Mesothelial cell of epicardium (in vitro differentiated cells): Measurements from ENCODE around the gene TUT4. TPM values are rescaled to one million over a fixed set of nuclear protein-coding genes. Genes with fewer than 3 reads are reported as not detected.

Experiments
- DNase-seq, 2 experiments: peaks; one replicate each; pipeline ENCODE4 v3.0.0; 2021; ENCODE audit warnings: low spot score in 2 of 2; ENCODE audit not compliant: unreplicated experiment in 2 of 2
- H3K27ac Mint-ChIP-seq: 2 replicates; pipeline ENCODE4 v1.8.0; 2021; ENCODE audit warnings: mixed read lengths
- H3K27me3 Mint-ChIP-seq: 2 replicates; pipeline ENCODE4 v1.8.0; 2021; ENCODE audit warnings: low read depth, mixed read lengths
- H3K36me3 Mint-ChIP-seq: 2 replicates; pipeline ENCODE4 v1.8.0; 2021; ENCODE audit warnings: mixed read lengths
- H3K4me1 Mint-ChIP-seq: 2 replicates; pipeline ENCODE4 v1.8.0; 2021; ENCODE audit warnings: mixed read lengths
- H3K4me3 Mint-ChIP-seq: 2 replicates; pipeline ENCODE4 v1.8.0; 2021; ENCODE audit warnings: mild to moderate bottlenecking, moderate library complexity, mixed read lengths
- H3K9me3 Mint-ChIP-seq: 2 replicates; pipeline ENCODE4 v1.8.0; 2021; ENCODE audit warnings: mixed read lengths
- CTCF ChIP-seq: fragments of 200-600 bp; sonication (generic); IDR thresholded peaks from one replicate; pipeline ENCODE4 v1.5.0; 2021; ENCODE audit warnings: antibody characterized with exemption; ENCODE audit not compliant: unreplicated experiment
- total RNA-seq: library from RNA; stranded (reverse); gene quantifications from 3 replicates; pipeline ENCODE4 v1.2.1, GENCODE V29; 2021

The TUT4 gene
- total RNA-seq, 1 donor from 2014 or later: 129 TPM

- Mint-ChIP-seq H3K27ac (no peak overlapping the region), H3K4me1 (peaks cover 4% of the 10 kb centered on the region), H3K27me3 (no peaks in the 10 kb centered on the region), H3K36me3 (peaks cover 16% of the 10 kb centered on the region), H3K4me3 (no peak overlapping the region), H3K9me3 (no peaks in the 10 kb centered on the region)
- TF ChIP-seq CTCF: no peak
- DNase-seq: no peak
Observed at GRCh38 chr1:52487632-52488031, 65.3 kb downstream of the TUT4 start.

- Mint-ChIP-seq H3K27me3 (no peaks in the 10 kb centered on the region), H3K36me3 (peaks cover 8% of the 10 kb centered on the region), H3K27ac (no peak overlapping the region), H3K4me1 (no peaks in the 10 kb centered on the region), H3K4me3 (no peak overlapping the region), H3K9me3 (no peaks in the 10 kb centered on the region)
- no peak for DNase-seq
- TF ChIP-seq CTCF: no peak
Observed at GRCh38 chr1:52482326-52483004, 70.4 kb downstream of the TUT4 start.

DNA sequence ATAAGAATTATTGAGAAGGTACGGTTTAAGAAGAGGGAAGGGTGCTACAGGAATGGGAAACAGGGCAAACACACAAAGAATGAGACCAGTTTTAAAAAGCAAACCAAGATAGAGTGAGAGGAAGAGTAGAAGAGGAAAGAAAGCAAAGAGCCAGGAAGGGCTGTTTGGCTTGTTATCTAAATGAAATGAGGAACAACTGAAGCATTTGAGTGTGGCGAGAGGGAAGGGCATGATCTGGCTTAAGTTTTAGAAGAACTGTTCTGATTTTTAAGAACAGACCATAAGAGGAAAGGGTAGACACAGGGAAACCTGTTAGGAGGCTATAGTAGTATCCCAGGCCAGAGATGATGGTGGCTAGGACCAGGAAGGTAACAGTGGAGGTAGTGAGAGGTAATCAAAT, 73.8 kb downstream of the TUT4 start:
- Mint-ChIP-seq H3K4me3 (no peak overlapping the region), H3K4me1 (no peaks in the 10 kb centered on the region), H3K27ac (no peak overlapping the region), H3K27me3 (no peaks in the 10 kb centered on the region), H3K36me3 (peaks cover 15% of the 10 kb centered on the region), H3K9me3 (no peaks in the 10 kb centered on the region)
- DNase-seq: no peak
- TF ChIP-seq CTCF: no peak

DNA sequence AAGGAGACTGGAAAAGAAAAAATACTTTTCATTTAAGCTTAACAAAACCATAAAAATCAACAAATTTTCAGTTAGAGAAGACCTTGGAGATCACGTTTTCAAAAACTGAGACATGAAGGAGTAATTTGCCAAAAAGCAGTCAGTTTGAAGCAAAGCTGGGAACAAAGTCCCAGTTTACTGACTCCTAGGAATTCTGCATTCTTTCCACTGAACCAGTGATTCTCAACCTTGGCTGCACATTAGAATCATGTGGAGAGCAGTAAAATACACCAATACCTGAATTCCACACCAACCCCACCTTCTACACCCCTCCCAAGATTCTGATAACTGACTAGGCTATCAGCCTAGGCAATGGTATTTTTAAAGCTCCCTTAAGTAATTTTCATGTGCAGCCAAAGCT, 75.0 kb downstream of the TUT4 start:
- no peak for DNase-seq
- Mint-ChIP-seq H3K4me3 (no peak overlapping the region), H3K27me3 (no peaks in the 10 kb centered on the region), H3K27ac (no peak overlapping the region), H3K9me3 (no peaks in the 10 kb centered on the region), H3K36me3 (peaks cover 17% of the 10 kb centered on the region), H3K4me1 (no peaks in the 10 kb centered on the region)
- TF ChIP-seq CTCF: no peak

- Mint-ChIP-seq H3K9me3 (no peaks in the 10 kb centered on the region), H3K27me3 (no peaks in the 10 kb centered on the region)
- TF ChIP-seq CTCF: no peak
Observed at GRCh38 chr1:52476943-52477342, 75.9 kb downstream of the TUT4 start.

GRCh38 chr1:52474807-52475206, 78.1 kb downstream of the TUT4 start:
- H3K36me3 Mint-ChIP-seq: peaks cover 27% of the 10 kb centered on the region
- peaks cover 6% of the 10 kb centered on the region for H3K9me3 Mint-ChIP-seq
- DNase-seq: no peak
- H3K4me3 Mint-ChIP-seq: no peak overlapping the region
- H3K27me3 Mint-ChIP-seq: no peaks in the 10 kb centered on the region
- TF ChIP-seq CTCF: no peak
- H3K27ac Mint-ChIP-seq: no peak overlapping the region
- H3K4me1 Mint-ChIP-seq: no peaks in the 10 kb centered on the region

More at GRCh38 chr1:52476943-52477342, 75.9 kb downstream of the TUT4 start:
- Mint-ChIP-seq H3K36me3 (peaks cover 17% of the 10 kb centered on the region), H3K27ac (no peak overlapping the region), H3K4me1 (no peaks in the 10 kb centered on the region), H3K4me3 (no peak overlapping the region)
- DNase-seq: no peak
